Chondrocyte (in vitro differentiated cells): ENCODE measurements around the gene ACOT4. TPM values are rescaled to one million over a fixed set of nuclear protein-coding genes. Genes with fewer than 3 reads are reported as not detected.
"Not testable (repeated sequence)": the region's sequence is repeated elsewhere in the genome, so short reads cannot be mapped to it uniquely, and the experiment has no call there.

Experiments used
- DNase-seq: peaks from one replicate; pipeline ENCODE4 v3.0.0; 2021; ENCODE audit warnings: mixed read lengths, low spot score
- H3K27ac Mint-ChIP-seq: one replicate; pipeline ENCODE4 v1.8.0; 2021; ENCODE audit warnings: mild to moderate bottlenecking, moderate library complexity, mixed read lengths; ENCODE audit not compliant: unreplicated experiment
- H3K27me3 Mint-ChIP-seq: 2 replicates; pipeline ENCODE4 v1.8.0; 2021; ENCODE audit warnings: low read depth, mixed read lengths
- H3K36me3 Mint-ChIP-seq: 2 replicates; pipeline ENCODE4 v1.8.0; 2021; ENCODE audit warnings: low read depth, mixed read lengths
- H3K4me1 Mint-ChIP-seq: 2 replicates; pipeline ENCODE4 v1.8.0; 2021; ENCODE audit warnings: low read depth, mild to moderate bottlenecking, mixed read lengths
- H3K4me3 Mint-ChIP-seq: one replicate; pipeline ENCODE4 v1.8.0; 2021; ENCODE audit warnings: mild to moderate bottlenecking, moderate library complexity, mixed read lengths; ENCODE audit not compliant: unreplicated experiment
- H3K9me3 Mint-ChIP-seq: 2 replicates; pipeline ENCODE4 v1.8.0; 2021; ENCODE audit warnings: low read depth, mixed read lengths
- total RNA-seq: library from RNA; stranded (reverse); gene quantifications from 3 replicates; pipeline ENCODE4 v1.2.1, GENCODE V29; 2021
- TF ChIP-seq, protein P1 (sequence below): fragments of 200-600 bp; sonication (generic); IDR thresholded peaks from 2 replicates; pipeline ENCODE4 v1.5.0; 2021; ENCODE audit warnings: antibody characterized with exemption, mild to moderate bottlenecking, moderate library complexity

Gene ACOT4
- total RNA-seq, 1 donor from 2014 or later: 4.0 TPM

DNA sequence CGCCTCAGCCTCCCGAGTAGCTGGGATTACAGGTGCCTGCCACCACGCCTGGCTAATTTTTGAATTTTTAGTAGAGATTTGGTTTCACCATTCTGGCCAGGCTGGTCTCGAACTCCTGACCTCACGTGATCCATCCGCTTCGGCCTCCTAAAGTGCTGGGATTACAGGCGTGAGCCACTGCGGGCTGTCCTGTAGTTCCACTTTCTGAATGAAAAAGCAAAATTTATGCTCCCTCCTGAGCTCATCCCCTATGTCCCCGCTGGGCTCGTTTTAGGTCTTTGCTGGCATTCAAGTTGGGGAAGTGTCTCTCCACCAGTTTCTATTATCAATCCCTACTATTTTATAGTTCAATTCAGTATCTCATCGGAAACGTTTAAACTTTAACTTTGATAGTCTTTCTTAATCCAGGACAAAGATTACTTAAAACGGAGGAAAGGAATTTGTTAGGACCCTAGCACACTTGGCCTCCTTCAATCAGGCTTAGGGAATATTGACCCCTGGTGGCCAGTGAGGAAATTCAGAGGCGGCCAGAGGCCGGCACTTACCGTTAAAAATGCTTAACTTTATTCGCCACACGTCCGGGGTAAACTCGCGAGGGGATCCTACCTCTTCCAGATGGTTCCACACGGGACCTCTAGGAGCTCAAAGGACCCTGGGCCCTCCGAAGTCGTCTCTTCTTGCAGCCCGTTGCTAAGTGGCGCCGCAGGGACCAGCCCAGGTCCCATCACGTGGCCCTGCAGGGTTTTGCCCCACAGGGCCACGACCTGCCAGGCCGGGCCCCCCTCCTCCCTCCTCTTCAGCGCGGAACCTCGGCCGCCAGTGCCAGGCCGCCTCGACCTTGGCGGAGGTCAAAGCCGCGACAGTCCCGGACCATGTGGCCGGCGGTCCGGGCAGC is 41.7 kb downstream of the ACOT4 start:
- TF ChIP-seq, protein P1, sequence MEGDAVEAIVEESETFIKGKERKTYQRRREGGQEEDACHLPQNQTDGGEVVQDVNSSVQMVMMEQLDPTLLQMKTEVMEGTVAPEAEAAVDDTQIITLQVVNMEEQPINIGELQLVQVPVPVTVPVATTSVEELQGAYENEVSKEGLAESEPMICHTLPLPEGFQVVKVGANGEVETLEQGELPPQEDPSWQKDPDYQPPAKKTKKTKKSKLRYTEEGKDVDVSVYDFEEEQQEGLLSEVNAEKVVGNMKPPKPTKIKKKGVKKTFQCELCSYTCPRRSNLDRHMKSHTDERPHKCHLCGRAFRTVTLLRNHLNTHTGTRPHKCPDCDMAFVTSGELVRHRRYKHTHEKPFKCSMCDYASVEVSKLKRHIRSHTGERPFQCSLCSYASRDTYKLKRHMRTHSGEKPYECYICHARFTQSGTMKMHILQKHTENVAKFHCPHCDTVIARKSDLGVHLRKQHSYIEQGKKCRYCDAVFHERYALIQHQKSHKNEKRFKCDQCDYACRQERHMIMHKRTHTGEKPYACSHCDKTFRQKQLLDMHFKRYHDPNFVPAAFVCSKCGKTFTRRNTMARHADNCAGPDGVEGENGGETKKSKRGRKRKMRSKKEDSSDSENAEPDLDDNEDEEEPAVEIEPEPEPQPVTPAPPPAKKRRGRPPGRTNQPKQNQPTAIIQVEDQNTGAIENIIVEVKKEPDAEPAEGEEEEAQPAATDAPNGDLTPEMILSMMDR: peak; percentile 98
- peak overlapping the region; percentile 66 for H3K4me3 Mint-ChIP-seq
- no peaks in the 10 kb centered on the region for H3K27me3 Mint-ChIP-seq
- no peaks in the 10 kb centered on the region for H3K36me3 Mint-ChIP-seq
- peaks cover 6% of the 10 kb centered on the region for H3K4me1 Mint-ChIP-seq
- no peaks in the 10 kb centered on the region for H3K9me3 Mint-ChIP-seq
- no peak for DNase-seq
- no peak overlapping the region for H3K27ac Mint-ChIP-seq

DNA sequence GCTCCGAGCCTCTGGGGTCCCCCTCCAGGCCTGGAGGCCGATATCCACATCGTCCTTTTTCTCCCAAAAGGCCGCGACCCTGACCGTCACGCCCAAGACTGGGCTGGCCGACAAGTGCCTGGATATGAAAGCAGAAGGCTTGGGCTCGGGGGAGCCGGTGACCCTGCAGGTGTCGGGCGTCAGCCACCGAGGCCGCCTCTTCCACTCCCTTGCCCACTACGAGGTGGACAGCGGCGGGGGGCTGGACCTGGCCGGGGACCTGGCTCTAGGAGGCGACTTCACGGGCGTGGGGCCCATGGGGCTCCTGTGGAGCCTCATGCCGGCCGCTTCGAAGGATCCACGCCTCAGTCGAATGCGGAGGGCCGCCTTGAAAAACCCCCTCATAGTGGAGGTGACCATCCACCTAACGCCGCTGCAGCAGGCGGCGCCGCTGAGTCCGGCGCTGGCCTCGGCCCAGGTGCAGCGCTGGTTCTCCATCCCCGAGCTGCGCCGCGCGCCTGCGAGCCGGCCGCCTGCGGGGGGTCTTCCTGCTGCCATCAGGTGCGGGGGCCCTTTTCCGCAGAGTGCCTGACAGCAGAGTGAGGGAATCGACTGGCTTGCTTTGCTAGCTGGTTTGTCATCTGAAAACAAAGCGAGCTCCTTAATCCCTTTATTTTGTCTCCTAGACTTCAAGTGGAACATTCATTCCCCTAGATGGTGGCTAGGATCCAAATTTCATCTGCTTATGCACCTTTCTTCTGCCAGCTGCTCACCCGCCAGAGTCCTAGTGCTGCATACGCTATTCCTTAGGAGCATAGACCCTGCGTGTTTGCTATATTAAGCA is 42.5 kb downstream of the ACOT4 start:
- no peaks in the 10 kb centered on the region for H3K9me3 Mint-ChIP-seq
- no peak overlapping the region for H3K27ac Mint-ChIP-seq
- no peak for DNase-seq
- no peaks in the 10 kb centered on the region for H3K36me3 Mint-ChIP-seq
- no peaks in the 10 kb centered on the region for H3K27me3 Mint-ChIP-seq
- H3K4me3 Mint-ChIP-seq: peak overlapping the region; percentile 66
- TF ChIP-seq, protein P1: peak; percentile 1
- H3K4me1 Mint-ChIP-seq: peaks cover 13% of the 10 kb centered on the region

GRCh38 chr14:73636355-73636754 is 44.7 kb downstream of the ACOT4 start:
- H3K4me3 Mint-ChIP-seq, H3K27me3 Mint-ChIP-seq, H3K27ac Mint-ChIP-seq, H3K36me3 Mint-ChIP-seq, DNase-seq, H3K9me3 Mint-ChIP-seq: not testable (repeated sequence)
- peaks cover 24% of the 10 kb centered on the region for H3K4me1 Mint-ChIP-seq

- Mint-ChIP-seq H3K27ac (no peak overlapping the region), H3K36me3 (no peaks in the 10 kb centered on the region), H3K4me1 (peaks cover 24% of the 10 kb centered on the region), H3K27me3 (no peaks in the 10 kb centered on the region), H3K4me3 (no peak overlapping the region), H3K9me3 (no peaks in the 10 kb centered on the region)
- TF ChIP-seq, protein P1: no peak
- no peak for DNase-seq
Observed at GRCh38 chr14:73637830-73638229, 46.2 kb downstream of the ACOT4 start.

GRCh38 chr14:73640796-73641365 is 49.2 kb downstream of the ACOT4 start:
- Mint-ChIP-seq H3K36me3 (no peaks in the 10 kb centered on the region), H3K27ac (no peak overlapping the region), H3K4me3 (no peak overlapping the region), H3K4me1 (peaks cover 39% of the 10 kb centered on the region), H3K27me3 (no peaks in the 10 kb centered on the region), H3K9me3 (no peaks in the 10 kb centered on the region)
- TF ChIP-seq, protein P1: no peak
- DNase-seq: no peak
